Ascending aorta (tissue), 2 donors: ENCODE measurements around the gene GPR22. TPM values are rescaled to one million over a fixed set of nuclear protein-coding genes. Genes with fewer than 3 reads are reported as not detected.

ENCODE experiments used
- DNase-seq, 2 donors: peaks; one replicate each; pipeline ENCODE4 v3.0.0-alpha.2; 2019; ENCODE audit warnings: low spot score in 2 of 2
- H3K27ac ChIP-seq, 2 donors: fragments of 200-600 bp; sonication (generic); one replicate each; pipeline ENCODE4 v1.5.1; 2016 to 2017; ENCODE audit warnings: mild to moderate bottlenecking in 1 of 2
- H3K27me3 ChIP-seq: fragments of 200-600 bp; sonication (generic); one replicate; pipeline ENCODE4 v1.5.1; 2017
- H3K36me3 ChIP-seq, 2 donors: fragments of 200-600 bp; sonication (generic); one replicate each; pipeline ENCODE4 v1.5.1; 2016
- H3K4me1 ChIP-seq, 2 donors: fragments of 200-600 bp; sonication (generic); one replicate each; pipeline ENCODE4 v1.5.1; 2016 to 2017; ENCODE audit warnings: mild to moderate bottlenecking in 1 of 2
- H3K4me3 ChIP-seq, 2 donors: fragments of 200-600 bp; sonication (generic); one replicate each; pipeline ENCODE4 v1.5.1; 2016 to 2017; ENCODE audit warnings: mild to moderate bottlenecking in 1 of 2
- H3K9me3 ChIP-seq, 2 donors: fragments of 200-600 bp; sonication (generic); one replicate each; pipeline ENCODE4 v1.5.1; 2016
- intact Hi-C: fragments of 100-400 bp; cut with DNase I; formaldehyde crosslinking; loops from one replicate; pipeline ENCODE4 v1.15.1; 2023
- total RNA-seq: library from RNA; depleted of rRNA; stranded (reverse); fragments of >200 nt; gene quantifications from one replicate; pipeline ENCODE4 v1.1.0, GENCODE V29; 2016
- TF ChIP-seq, protein P1 (sequence below), 3 experiments: fragments of 200-600 bp in 2 of 3; fragments of 450-650 bp in 1 of 3; sonication (generic) in 2 of 3; IDR thresholded peaks; one replicate each; pipeline ENCODE4 v1.5.1; 2016 to 2019; ENCODE audit warnings: antibody characterized with exemption in 3 of 3, mild to moderate bottlenecking in 1 of 3, moderate library complexity in 1 of 3

GPR22 gene
- total RNA-seq, 1 donor from 2014 or later, result not detected

GRCh38 chr7:107479303-107479702 lies 9.4 kb downstream of the GPR22 start:
- no peak for DNase-seq
- Histone ChIP-seq H3K4me1 (no peaks in the 10 kb centered on the region), H3K27me3 (no peaks in the 10 kb centered on the region), H3K4me3 (no peak overlapping the region), H3K27ac (no peak overlapping the region), H3K36me3 (no peaks in the 10 kb centered on the region), H3K9me3 (no peaks in the 10 kb centered on the region)
- intact Hi-C loops, result loop anchor here (5.0 kb wide), 1 partner anchor 73 kb away; no protein-coding TSS in a partner anchor
- TF ChIP-seq, protein P1, sequence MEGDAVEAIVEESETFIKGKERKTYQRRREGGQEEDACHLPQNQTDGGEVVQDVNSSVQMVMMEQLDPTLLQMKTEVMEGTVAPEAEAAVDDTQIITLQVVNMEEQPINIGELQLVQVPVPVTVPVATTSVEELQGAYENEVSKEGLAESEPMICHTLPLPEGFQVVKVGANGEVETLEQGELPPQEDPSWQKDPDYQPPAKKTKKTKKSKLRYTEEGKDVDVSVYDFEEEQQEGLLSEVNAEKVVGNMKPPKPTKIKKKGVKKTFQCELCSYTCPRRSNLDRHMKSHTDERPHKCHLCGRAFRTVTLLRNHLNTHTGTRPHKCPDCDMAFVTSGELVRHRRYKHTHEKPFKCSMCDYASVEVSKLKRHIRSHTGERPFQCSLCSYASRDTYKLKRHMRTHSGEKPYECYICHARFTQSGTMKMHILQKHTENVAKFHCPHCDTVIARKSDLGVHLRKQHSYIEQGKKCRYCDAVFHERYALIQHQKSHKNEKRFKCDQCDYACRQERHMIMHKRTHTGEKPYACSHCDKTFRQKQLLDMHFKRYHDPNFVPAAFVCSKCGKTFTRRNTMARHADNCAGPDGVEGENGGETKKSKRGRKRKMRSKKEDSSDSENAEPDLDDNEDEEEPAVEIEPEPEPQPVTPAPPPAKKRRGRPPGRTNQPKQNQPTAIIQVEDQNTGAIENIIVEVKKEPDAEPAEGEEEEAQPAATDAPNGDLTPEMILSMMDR (IDR thresholded peaks at IDR 0.05), result no peak

GRCh38 chr7:107480932-107481331 lies 11.1 kb downstream of the GPR22 start:
- intact Hi-C loops, result no loop called here
- no peaks in the 10 kb centered on the region for H3K9me3 ChIP-seq
- no peak overlapping the region for H3K27ac ChIP-seq
- H3K27me3 ChIP-seq, result no peaks in the 10 kb centered on the region
- no peak overlapping the region for H3K4me3 ChIP-seq
- H3K4me1 ChIP-seq, result no peaks in the 10 kb centered on the region
- DNase-seq, result no peak
- TF ChIP-seq, protein P1 (IDR thresholded peaks at IDR 0.05), result no peak
- H3K36me3 ChIP-seq, result no peaks in the 10 kb centered on the region

DNA sequence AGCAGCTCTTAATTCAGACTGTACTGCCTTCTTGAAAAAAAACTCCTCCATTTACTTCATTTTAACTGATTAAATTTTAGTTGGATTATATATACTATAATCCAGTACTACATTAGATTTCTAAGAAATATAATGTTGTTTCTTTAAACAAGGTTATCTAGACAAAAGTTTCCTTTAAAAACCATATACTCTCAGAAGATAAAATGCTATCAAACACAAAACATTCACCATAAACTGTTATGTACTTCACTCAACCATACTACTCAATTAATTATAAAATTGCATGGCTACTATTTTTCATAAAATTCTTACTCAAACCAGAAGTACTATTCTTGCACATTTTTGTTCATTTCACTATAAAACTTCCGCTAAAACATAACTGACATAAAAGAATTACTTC lies 12.7 kb downstream of the GPR22 start:
- H3K27ac ChIP-seq, result no peak overlapping the region
- DNase-seq, result no peak
- no peaks in the 10 kb centered on the region for H3K9me3 ChIP-seq
- intact Hi-C loops, result no loop called here
- TF ChIP-seq, protein P1 (IDR thresholded peaks at IDR 0.05), result no peak
- H3K36me3 ChIP-seq, result no peaks in the 10 kb centered on the region
- no peak overlapping the region for H3K4me3 ChIP-seq
- no peaks in the 10 kb centered on the region for H3K4me1 ChIP-seq
- H3K27me3 ChIP-seq, result no peaks in the 10 kb centered on the region

- Histone ChIP-seq H3K4me3 (no peak overlapping the region), H3K36me3 (no peaks in the 10 kb centered on the region), H3K4me1 (no peaks in the 10 kb centered on the region), H3K27me3 (no peaks in the 10 kb centered on the region), H3K9me3 (no peaks in the 10 kb centered on the region), H3K27ac (no peak overlapping the region)
- TF ChIP-seq, protein P1 (IDR thresholded peaks at IDR 0.05), result no peak
- no peak for DNase-seq
- intact Hi-C loops, result no loop called here
Observed at GRCh38 chr7:107486041-107486440, 16.2 kb downstream of the GPR22 start.

DNA sequence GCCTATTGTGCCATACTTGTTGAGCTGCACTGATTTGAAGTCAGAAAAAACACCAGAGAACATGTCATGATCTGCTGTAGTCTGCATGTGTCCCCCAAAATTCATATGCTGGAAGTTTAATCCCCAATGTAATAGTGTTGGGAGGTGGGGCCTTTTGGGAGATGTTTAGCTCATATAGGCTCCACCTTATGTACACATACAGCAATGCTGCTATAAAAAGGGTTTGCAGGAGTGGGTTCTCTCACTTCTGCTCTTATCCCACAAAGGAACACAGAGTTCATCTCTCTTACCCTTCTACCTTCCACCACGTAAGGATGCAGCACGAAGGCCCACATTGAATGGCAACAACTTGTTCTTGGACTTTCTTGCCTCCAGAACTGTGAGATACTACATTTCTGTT lies 23.0 kb downstream of the GPR22 start:
- intact Hi-C loops, result no loop called here
- Histone ChIP-seq H3K4me3 (no peak overlapping the region), H3K36me3 (no peaks in the 10 kb centered on the region), H3K27me3 (no peaks in the 10 kb centered on the region), H3K9me3 (no peaks in the 10 kb centered on the region), H3K4me1 (no peaks in the 10 kb centered on the region), H3K27ac (no peak overlapping the region)
- no peak for DNase-seq
- TF ChIP-seq, protein P1 (IDR thresholded peaks at IDR 0.05), result no peak

GRCh38 chr7:107494315-107494751 lies 24.5 kb downstream of the GPR22 start:
- Histone ChIP-seq H3K9me3 (no peaks in the 10 kb centered on the region), H3K4me1 (no peaks in the 10 kb centered on the region), H3K4me3 (no peak overlapping the region), H3K36me3 (no peaks in the 10 kb centered on the region), H3K27me3 (no peaks in the 10 kb centered on the region), H3K27ac (no peak overlapping the region)
- no peak for DNase-seq
- TF ChIP-seq, protein P1 (IDR thresholded peaks at IDR 0.05), result no peak
- intact Hi-C loops, result no loop called here
